H9 (cell line): ENCODE measurements around the gene KDF1. TPM values are rescaled to one million over a fixed set of nuclear protein-coding genes. Genes with fewer than 3 reads are reported as not detected.

Experiments used
- DNase-seq: peaks from one replicate; pipeline ENCODE4 v3.0.0-alpha.2; 2017
- H2AFZ ChIP-seq: one replicate; pipeline ENCODE4 v1.6.1; 2013; ENCODE audit warnings: mild to moderate bottlenecking, low read length, control low read depth, moderate library complexity
- H2AK5ac ChIP-seq: 2 replicates; pipeline ENCODE4 v1.6.1; 2013; ENCODE audit warnings: low read length, control low read depth, mixed read lengths; ENCODE audit not compliant: insufficient read length
- H2BK120ac ChIP-seq: one replicate; pipeline ENCODE4 v1.6.1; 2013; ENCODE audit warnings: low read depth, mild to moderate bottlenecking, low read length, control low read depth, inconsistent platforms; ENCODE audit not compliant: poor library complexity, severe bottlenecking
- H2BK12ac ChIP-seq: 2 replicates; pipeline ENCODE4 v1.6.1; 2013; ENCODE audit warnings: low read length, control low read depth, mixed read lengths, low read depth; ENCODE audit not compliant: insufficient read length
- H2BK15ac ChIP-seq: 2 replicates; pipeline ENCODE4 v1.6.1; 2013; ENCODE audit warnings: low read depth, low read length, control low read depth
- H2BK20ac ChIP-seq: one replicate; pipeline ENCODE4 v1.6.1; 2013; ENCODE audit warnings: low read depth, mild to moderate bottlenecking, low read length, control low read depth, inconsistent platforms; ENCODE audit not compliant: poor library complexity, severe bottlenecking
- H2BK5ac ChIP-seq: 2 replicates; pipeline ENCODE4 v1.6.1; 2013; ENCODE audit warnings: low read length, control low read depth, mixed read lengths; ENCODE audit not compliant: insufficient read length
- H3K14ac ChIP-seq: 2 replicates; pipeline ENCODE4 v1.6.1; 2013; ENCODE audit warnings: low read length, control low read depth; ENCODE audit not compliant: insufficient read depth
- H3K18ac ChIP-seq: 2 replicates; pipeline ENCODE4 v1.6.1; 2013; ENCODE audit warnings: low read depth, mild to moderate bottlenecking, mixed read lengths, low read length, control low read depth; ENCODE audit not compliant: insufficient read length
- H3K23ac ChIP-seq: 2 replicates; pipeline ENCODE4 v1.6.1; 2013; ENCODE audit warnings: low read length, control low read depth, mixed read lengths, low read depth; ENCODE audit not compliant: insufficient read length
- H3K23me2 ChIP-seq: 2 replicates; pipeline ENCODE4 v1.6.1; 2013; ENCODE audit warnings: low read depth, mild to moderate bottlenecking, mixed read lengths, low read length, control low read depth; ENCODE audit not compliant: insufficient read length, poor library complexity, severe bottlenecking
- H3K27ac ChIP-seq: 2 replicates; pipeline ENCODE4 v1.5.1; 2013; ENCODE audit warnings: low read length, control low read depth, mixed read lengths, low read depth; ENCODE audit not compliant: insufficient read length
- H3K27me3 ChIP-seq: 2 replicates; pipeline ENCODE4 v1.6.1; 2013; ENCODE audit warnings: low read length, control low read depth, inconsistent platforms; ENCODE audit not compliant: insufficient read depth
- H3K4ac ChIP-seq: 2 replicates; pipeline ENCODE4 v1.6.1; 2013; ENCODE audit warnings: low read depth, mild to moderate bottlenecking, control low read depth, inconsistent platforms, low read length, moderate library complexity
- H3K4me1 ChIP-seq: 2 replicates; pipeline ENCODE4 v1.6.1; 2013; ENCODE audit warnings: low read length, control low read depth, inconsistent platforms; ENCODE audit not compliant: insufficient read depth
- H3K4me2 ChIP-seq: 2 replicates; pipeline ENCODE4 v1.6.1; 2013; ENCODE audit warnings: low read length, control low read depth, mixed read lengths; ENCODE audit not compliant: insufficient read length, insufficient read depth
- H3K56ac ChIP-seq: 2 replicates; pipeline ENCODE4 v1.6.1; 2013; ENCODE audit warnings: low read depth, mild to moderate bottlenecking, mixed read lengths, low read length, control low read depth; ENCODE audit not compliant: insufficient read length
- H3K79me1 ChIP-seq: 2 replicates; pipeline ENCODE4 v1.6.1; 2013; ENCODE audit warnings: low read depth, mild to moderate bottlenecking, moderate library complexity, low read length, control low read depth, inconsistent platforms; ENCODE audit not compliant: insufficient read depth, poor library complexity, severe bottlenecking
- H3K79me2 ChIP-seq: 2 replicates; pipeline ENCODE4 v1.6.1; 2013; ENCODE audit warnings: low read length, control low read depth, inconsistent platforms; ENCODE audit not compliant: insufficient read depth
- H3K9ac ChIP-seq: 2 replicates; pipeline ENCODE4 v1.6.1; 2013; ENCODE audit warnings: low read length, control low read depth, mixed read lengths; ENCODE audit not compliant: insufficient read length; ENCODE audit errors: extremely low read depth
- H3K9me3 ChIP-seq: one replicate; pipeline ENCODE4 v1.6.1; 2013; ENCODE audit warnings: low read depth, low read length, inconsistent platforms; ENCODE audit not compliant: control insufficient read depth
- H3T11ph ChIP-seq: one replicate; pipeline ENCODE4 v1.6.1; 2013; ENCODE audit warnings: mild to moderate bottlenecking, low read length, control low read depth, inconsistent platforms
- H4K20me1 ChIP-seq: one replicate; pipeline ENCODE4 v1.6.1; 2013; ENCODE audit not compliant: control insufficient read depth, insufficient read length, insufficient read depth
- H4K5ac ChIP-seq: 2 replicates; pipeline ENCODE4 v1.6.1; 2013; ENCODE audit warnings: low read depth, mild to moderate bottlenecking, mixed read lengths, low read length, control low read depth; ENCODE audit not compliant: insufficient read length
- H4K8ac ChIP-seq: replicated peaks from 2 replicates; pipeline ENCODE4 v1.6.1; 2013; ENCODE audit warnings: low read length, control low read depth, mixed read lengths, low read depth; ENCODE audit not compliant: insufficient read length
- H4K91ac ChIP-seq: 2 replicates; pipeline ENCODE4 v1.6.1; 2013; ENCODE audit warnings: low read depth, mild to moderate bottlenecking, moderate library complexity, mixed read lengths, low read length, control low read depth; ENCODE audit not compliant: insufficient read length
- H3K27ac Mint-ChIP-seq, 3 experiments: 2 replicates in 2 of 3; 3 replicates in 1 of 3; pipeline ENCODE4 v1.8.0; 2020 to 2021; ENCODE audit warnings: mixed read lengths in 3 of 3, mild to moderate bottlenecking in 1 of 3, moderate library complexity in 1 of 3
- H3K27me3 Mint-ChIP-seq: 2 replicates; pipeline ENCODE4 v1.8.0; 2021; ENCODE audit warnings: low read depth, mild to moderate bottlenecking, moderate library complexity, mixed read lengths
- H3K36me3 Mint-ChIP-seq, 3 experiments: 2 replicates in 2 of 3; 3 replicates in 1 of 3; pipeline ENCODE4 v1.8.0; 2020 to 2021; ENCODE audit warnings: low read depth in 3 of 3, mixed read lengths in 3 of 3; ENCODE audit not compliant: insufficient read depth in 1 of 3
- H3K4me1 Mint-ChIP-seq, 2 experiments: 2 replicates each; pipeline ENCODE4 v1.8.0; 2020; ENCODE audit warnings: mixed read lengths in 2 of 2
- H3K4me3 Mint-ChIP-seq, 2 experiments: 2 replicates in 1 of 2; 3 replicates in 1 of 2; pipeline ENCODE4 v1.8.0; 2020 to 2021; ENCODE audit warnings: mild to moderate bottlenecking in 2 of 2, mixed read lengths in 2 of 2, moderate library complexity in 1 of 2
- H3K9me3 Mint-ChIP-seq, 2 experiments: 2 replicates in 1 of 2; 3 replicates in 1 of 2; pipeline ENCODE4 v1.8.0; 2020; ENCODE audit warnings: mild to moderate bottlenecking in 2 of 2, mixed read lengths in 2 of 2, moderate library complexity in 1 of 2
- CTCF ChIP-seq: fragments of 200-600 bp; sonication (generic); conservative IDR thresholded peaks from 3 replicates; pipeline ENCODE4 v1.8.0; 2021; ENCODE audit warnings: antibody characterized with exemption, mild to moderate bottlenecking
- WGBS: extraction: QIAGEN DNeasy Blood & Tissue Kit; methylation state at CpG from one replicate; pipeline ENCODE4 v1.1.7; 2013; ENCODE audit warnings: missing lambda C conversion rate, low lambda C conversion rate, mixed read lengths; ENCODE audit not compliant: insufficient read length; ENCODE audit errors: extremely low coverage; 5-methylcytosine and 5-hydroxymethylcytosine counted together
- total RNA-seq: library from RNA; stranded (reverse); gene quantifications from 2 replicates; pipeline ENCODE4 v1.2.1, GENCODE V29; 2021

KDF1 gene
- total RNA-seq, 1 experiment from 2014 or later: 17.6 TPM

GRCh38 chr1:26953374-26953773 is 6.9 kb downstream of the KDF1 start:
- Histone ChIP-seq H3K14ac (no peak overlapping the region), H3K4me1 (no peaks in the 10 kb centered on the region)
- DNase-seq: no peak

More at GRCh38 chr1:26953374-26953773, 6.9 kb downstream of the KDF1 start:
- Histone ChIP-seq H2BK20ac (no peak overlapping the region), H3K79me2 (no peaks in the 10 kb centered on the region; the same call in 1 of the 2 replicates), H4K91ac (no peak overlapping the region), H3K27ac (no peak overlapping the region), H3K79me1 (peaks cover 6% of the 10 kb centered on the region), H2BK5ac (no peak overlapping the region), H3K23ac (no peak overlapping the region), H3K56ac (no peak overlapping the region), H3K4me2 (no peak overlapping the region), H4K20me1 (no peaks in the 10 kb centered on the region), H3K9ac (no peak overlapping the region), H3K9me3 (no peaks in the 10 kb centered on the region), H2BK15ac (no peak overlapping the region), H3K4ac (no peak overlapping the region), H2BK12ac (no peak overlapping the region), H2BK120ac (no peak overlapping the region), H4K8ac (no peak overlapping the region), H3K18ac (no peak overlapping the region), H3K27me3 (no peaks in the 10 kb centered on the region), H2AFZ (no peak overlapping the region), H3T11ph (no peak overlapping the region), H3K23me2 (no peaks in the 10 kb centered on the region), H2AK5ac (no peak overlapping the region), H4K5ac (no peak overlapping the region)
- Mint-ChIP-seq H3K36me3 (peaks cover 4 to 48% (median 41%) of the 10 kb centered on the region in 3 experiments; a peak in 5 of 7 replicates), H3K27ac (no peak overlapping the region), H3K4me1 (no peaks in the 10 kb centered on the region), H3K4me3 (no peak overlapping the region), H3K27me3 (no peaks in the 10 kb centered on the region), H3K9me3 (peaks cover 4 to 5% of the 10 kb centered on the region in 2 experiments; a peak in 2 of 5 replicates)
- TF ChIP-seq CTCF: no peak
- no CpG with 5 or more reads among the region's 5 CpGs for WGBS
